SIG-M5 (cell line): ENCODE data around the gene ST6GALNAC3.

ENCODE experiments used
- DNase-seq: peaks from one replicate; lab custom pipeline; 2025; lab: John Stamatoyannopoulos, UW

ST6GALNAC3 gene

GRCh38 chr1:76288758-76289483 lies 214.4 kb downstream of the ST6GALNAC3 start:
- DNase-seq = no peak

DNA sequence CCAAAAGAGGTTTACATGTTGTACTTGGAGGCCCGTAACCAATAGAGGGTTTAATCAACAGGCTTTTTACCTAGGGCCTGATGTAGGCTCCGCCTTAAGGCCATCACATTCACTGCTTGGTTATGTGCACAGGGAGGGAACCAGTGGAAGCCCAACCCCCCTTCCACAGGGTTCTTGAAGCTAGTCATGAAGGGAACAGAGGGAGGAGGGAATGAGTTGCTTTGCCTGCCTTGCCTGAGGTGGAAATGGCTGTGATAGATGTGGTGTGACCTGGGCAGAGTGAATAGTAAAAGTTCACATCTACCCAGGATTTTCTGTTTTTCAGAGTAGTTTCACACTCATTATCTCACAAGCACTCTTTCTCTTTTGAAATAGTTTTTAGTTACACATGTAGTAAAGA lies 215.1 kb downstream of the ST6GALNAC3 start:
- DNase-seq = no peak

DNA sequence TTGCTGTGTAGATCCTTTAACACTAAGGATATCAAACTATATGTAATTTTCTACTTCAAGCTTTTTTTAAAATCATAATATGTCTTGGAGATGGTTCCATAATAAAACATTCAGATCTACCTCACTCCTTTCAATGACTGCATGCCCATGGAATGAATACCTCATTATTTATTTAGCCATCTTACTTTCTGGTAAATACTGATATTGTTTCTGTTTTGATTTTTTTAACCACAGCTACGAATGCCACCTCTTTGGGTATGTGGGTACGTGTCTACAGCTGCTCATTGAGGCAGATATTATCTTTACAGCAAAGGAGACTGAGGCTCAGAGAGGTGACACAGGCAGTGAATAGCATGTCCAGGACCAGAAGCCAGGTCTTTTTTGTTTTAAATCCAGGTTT lies 215.7 kb downstream of the ST6GALNAC3 start:
- no peak for DNase-seq

DNA sequence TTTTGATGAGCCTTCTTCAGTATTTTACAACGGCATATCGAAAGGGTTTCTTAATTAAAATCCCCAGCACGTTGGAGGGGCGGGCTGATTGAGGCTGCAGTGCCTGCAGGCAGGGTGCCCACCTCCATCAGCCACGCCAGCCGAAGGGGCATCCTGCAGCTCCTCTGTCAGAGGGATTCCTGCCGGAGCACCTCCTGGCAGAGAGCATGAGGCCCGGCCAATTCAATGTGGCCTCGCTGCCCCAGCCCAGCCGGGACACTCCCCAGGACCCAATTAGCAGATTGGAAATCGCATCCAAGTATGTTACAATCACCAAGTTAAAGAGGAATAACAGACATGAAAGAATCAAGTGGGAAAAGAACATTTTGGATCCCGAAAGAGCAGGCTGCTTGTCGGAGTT lies 216.6 kb downstream of the ST6GALNAC3 start:
- DNase-seq = no peak

DNA sequence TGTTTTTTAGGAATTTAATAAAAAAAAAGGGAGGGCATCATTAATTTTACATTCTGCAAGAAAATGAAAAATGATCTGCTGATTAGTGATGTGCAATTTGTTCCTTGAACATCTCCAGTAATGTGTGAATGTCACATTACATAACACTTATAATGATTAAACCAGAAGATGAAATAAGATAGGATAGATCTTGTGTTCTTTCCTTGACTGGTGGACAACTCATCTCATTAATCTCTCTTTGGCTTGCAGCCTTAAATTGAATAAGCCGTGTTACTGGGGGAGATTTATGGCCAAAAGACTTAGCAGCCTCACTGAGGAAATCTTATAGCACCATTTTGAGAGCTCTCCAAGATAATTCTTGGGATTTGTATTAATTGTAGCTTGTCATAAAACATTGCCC lies 217.2 kb downstream of the ST6GALNAC3 start:
- DNase-seq = no peak

- DNase-seq = no peak
These were observed 218.1 kb downstream of the ST6GALNAC3 start for GRCh38 chr1:76292418-76293184.

DNA sequence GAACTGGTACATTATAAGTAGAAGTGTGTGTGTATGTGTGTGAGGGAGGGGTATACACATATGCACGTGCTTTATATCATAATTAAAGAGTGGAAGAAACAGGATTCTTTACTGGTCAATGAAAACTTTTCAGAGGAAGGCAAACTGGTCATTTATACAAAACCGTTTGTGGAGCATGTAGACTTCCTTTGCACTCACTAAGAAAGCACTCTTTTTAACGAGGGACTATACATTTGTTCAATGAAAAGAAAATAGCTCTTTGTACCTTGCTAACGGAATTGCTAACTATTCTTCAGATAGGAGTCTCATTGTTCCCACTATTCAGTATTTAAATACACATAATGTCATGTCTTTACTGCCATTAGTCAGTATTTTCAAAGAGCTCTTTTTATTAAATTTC lies 219.3 kb downstream of the ST6GALNAC3 start:
- DNase-seq = no peak

DNA sequence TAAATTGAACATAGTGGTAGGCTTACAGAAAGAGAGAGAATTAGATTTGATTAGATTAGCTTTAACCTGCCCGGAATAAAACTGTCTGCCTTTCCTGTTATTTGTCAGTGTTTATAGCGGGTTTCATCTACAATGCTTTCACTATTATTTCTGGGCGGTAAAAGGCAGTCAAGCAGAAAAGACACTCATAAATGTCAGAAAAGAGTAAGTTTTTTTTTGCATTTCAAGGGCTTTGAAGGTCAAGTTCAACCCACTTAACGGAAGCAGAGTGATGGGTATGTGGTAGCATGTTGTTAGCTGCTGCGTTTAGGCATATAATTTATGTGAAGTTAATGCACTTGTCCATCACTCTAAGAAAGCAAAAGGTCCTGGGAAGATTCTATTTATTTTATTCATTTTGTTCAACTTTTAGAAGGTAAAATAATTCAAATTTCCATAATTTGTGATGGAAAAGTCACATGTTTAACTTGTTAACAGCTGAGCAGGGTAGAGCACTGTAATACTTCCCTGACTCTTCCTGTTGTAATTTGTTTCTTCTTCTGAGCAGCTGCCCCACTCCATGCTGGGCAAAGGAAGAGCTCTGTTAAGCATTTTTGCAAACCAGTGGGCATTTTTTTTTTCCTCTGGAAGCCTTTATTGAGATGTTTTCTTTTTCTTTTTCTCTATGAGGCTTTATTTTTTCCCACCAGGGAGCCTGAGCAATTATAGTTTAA lies 220.1 kb downstream of the ST6GALNAC3 start:
- no peak for DNase-seq

- no peak for DNase-seq
These were observed 223.9 kb downstream of the ST6GALNAC3 start for GRCh38 chr1:76298399-76298798.

GRCh38 chr1:76299036-76299435 lies 224.5 kb downstream of the ST6GALNAC3 start:
- DNase-seq = no peak

GRCh38 chr1:76300556-76300955 lies 226.0 kb downstream of the ST6GALNAC3 start:
- no peak for DNase-seq

- no peak for DNase-seq
These were observed 228.3 kb downstream of the ST6GALNAC3 start for GRCh38 chr1:76302711-76303339.

- no peak for DNase-seq
These were observed 228.8 kb downstream of the ST6GALNAC3 start for GRCh38 chr1:76303340-76303717.

DNA sequence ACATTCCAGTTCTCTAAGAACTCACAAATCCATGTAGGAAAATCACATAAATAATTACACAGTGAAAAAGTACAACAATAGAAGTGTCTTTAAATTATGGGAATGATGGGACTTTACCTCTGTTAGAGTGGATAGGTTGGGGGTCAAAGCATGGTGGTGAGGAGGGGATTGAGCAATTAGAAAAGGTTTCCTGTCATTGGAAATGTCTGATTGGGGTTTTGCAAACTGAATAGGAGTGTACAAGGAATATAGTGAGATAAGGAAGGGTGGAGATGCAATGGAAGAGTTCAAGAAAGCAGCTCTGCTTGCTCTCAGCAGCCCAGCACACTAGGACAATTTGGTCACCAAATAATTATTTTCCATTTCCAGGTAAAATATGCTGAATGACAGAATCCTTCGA lies 238.8 kb downstream of the ST6GALNAC3 start:
- no peak for DNase-seq

DNA sequence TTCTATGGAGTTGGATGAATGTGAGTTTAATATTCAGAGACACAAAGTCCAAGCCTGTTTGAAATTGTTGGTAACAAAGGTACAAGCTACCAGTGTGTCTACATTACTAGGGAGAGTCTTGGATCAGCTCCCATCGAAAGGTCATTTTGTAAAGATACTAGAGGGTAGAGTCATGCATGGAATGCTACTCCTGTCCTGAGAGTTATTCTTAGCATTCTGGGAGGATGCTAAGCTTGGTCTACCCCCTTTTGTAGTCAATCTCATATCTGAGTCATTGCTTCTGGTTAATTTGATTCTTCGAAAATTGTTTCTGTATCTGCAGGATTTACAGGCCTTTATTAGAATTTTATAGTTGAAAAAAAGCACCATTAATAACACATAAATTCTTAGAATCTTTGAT lies 240.2 kb downstream of the ST6GALNAC3 start:
- DNase-seq = no peak

DNA sequence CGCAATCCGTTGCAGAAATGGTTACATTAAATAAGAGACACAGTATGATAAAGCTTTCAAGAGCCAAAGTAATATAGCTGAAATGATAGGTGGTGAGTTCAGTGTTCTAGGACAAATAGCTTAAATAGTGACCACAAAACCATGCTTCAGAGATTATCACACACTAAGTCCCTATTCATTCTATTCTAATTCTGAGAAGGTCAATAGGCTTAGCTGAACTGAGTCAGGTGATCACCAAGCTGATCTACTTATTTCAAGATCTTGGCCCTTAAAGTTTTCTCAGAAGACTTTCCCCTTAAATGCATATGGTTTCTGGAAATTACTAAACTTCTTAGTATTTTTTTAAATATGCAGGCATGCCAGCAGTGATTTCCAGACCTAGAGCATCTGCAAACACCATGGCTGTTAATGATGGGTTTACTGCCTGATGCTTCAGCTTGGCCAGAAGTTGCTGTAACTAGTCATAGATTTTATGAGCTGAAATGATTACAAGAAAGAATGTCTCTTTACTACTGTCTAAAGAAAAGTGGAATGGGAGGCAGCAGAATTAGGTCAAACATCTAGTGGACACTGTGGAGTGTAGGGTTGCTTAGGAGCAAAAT lies 242.9 kb downstream of the ST6GALNAC3 start:
- DNase-seq = no peak

- DNase-seq = no peak
These were observed 256.6 kb downstream of the ST6GALNAC3 start for GRCh38 chr1:76330991-76331603.

DNA sequence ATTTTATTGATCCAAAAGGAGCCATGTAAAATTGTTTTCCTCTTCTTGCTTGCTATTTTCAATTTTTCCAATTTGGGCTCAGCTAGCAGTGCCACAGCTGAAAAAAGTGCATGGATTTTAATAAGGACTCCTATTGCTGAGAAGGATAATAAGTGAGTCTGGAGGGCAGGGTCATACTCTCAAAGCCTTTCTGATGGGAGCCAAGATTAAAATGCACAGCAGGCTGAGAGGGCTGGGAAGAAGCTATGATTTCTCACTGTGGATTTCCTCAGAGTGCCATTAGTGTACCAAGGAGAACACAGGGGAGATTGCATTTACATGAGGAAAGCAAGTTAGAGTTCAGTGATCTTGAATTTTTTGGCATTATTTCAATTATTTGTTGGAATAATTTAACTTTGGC lies 261.3 kb downstream of the ST6GALNAC3 start:
- no peak for DNase-seq

- DNase-seq = no peak
These were observed 262.4 kb downstream of the ST6GALNAC3 start for GRCh38 chr1:76336931-76337371.

- no peak for DNase-seq
These were observed 263.1 kb downstream of the ST6GALNAC3 start for GRCh38 chr1:76337542-76338219.

GRCh38 chr1:76340056-76340455 lies 265.5 kb downstream of the ST6GALNAC3 start:
- no peak for DNase-seq
